GM18505 (cell line): ENCODE results near the gene LCE4A.

Experiments
- ATAC-seq: cut with Tn5 transposase; IDR thresholded peaks from one replicate; pipeline ENCODE4 v1.9.1; 2021; ENCODE audit not compliant: unreplicated experiment
- POLR2A ChIP-seq: IDR thresholded peaks from 4 replicates; pipeline ENCODE4 v1.6.1; 2011; ENCODE audit warnings: borderline replicate concordance; ENCODE audit not compliant: insufficient read depth, insufficient read length; ENCODE audit errors: extremely low read depth

The LCE4A gene

DNA sequence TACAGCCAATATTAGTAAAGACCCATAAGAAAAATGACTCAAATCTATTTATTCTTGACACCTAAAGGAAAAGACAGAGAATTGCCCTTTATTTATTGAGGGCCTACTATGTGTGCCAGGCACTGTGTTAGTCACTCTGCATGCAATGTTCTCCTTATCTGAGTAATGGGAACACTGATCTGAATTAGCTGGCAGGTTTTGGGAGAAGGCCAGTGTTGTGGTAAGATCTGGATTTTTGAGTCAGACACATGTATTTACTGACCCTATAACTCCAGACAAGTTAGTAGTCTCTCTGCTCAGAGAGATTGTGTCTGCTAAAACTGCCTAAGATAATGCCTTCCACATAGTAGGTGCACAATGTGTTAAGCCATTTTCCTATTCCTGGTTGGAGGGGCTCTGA, 17.3 kb downstream of the LCE4A start:
- TF ChIP-seq POLR2A, result no peak
- ATAC-seq, result no peak

- no peak for TF ChIP-seq POLR2A
- ATAC-seq, result no peak
Observed at GRCh38 chr1:152728986-152729385, 21.0 kb downstream of the LCE4A start.

GRCh38 chr1:152735648-152736047, 27.7 kb downstream of the LCE4A start:
- ATAC-seq, result no peak
- no peak for TF ChIP-seq POLR2A

- no peak for TF ChIP-seq POLR2A
- ATAC-seq, result no peak
Observed at GRCh38 chr1:152737997-152738396, 30.0 kb downstream of the LCE4A start.

GRCh38 chr1:152739841-152740240, 31.9 kb downstream of the LCE4A start:
- TF ChIP-seq POLR2A, result no peak
- ATAC-seq, result no peak

DNA sequence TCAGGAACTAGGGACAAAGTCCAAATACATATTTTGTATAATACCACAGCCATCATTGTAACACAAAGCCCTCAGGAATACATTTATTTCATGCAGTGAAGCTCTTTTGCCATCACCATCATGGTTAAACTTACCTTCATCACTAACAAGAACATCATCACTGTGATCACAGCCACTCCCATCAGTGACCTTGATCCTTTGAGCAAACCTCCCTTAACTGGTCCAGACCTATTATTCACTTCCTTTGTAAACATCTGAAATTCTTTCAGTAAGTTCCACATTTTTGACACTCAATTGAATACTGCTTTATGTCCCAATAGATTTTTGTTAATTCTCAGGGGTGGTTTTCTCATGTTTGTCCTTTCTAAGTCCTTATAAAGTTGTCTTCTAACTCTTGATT, 33.7 kb downstream of the LCE4A start:
- no peak for ATAC-seq
- TF ChIP-seq POLR2A, result no peak

DNA sequence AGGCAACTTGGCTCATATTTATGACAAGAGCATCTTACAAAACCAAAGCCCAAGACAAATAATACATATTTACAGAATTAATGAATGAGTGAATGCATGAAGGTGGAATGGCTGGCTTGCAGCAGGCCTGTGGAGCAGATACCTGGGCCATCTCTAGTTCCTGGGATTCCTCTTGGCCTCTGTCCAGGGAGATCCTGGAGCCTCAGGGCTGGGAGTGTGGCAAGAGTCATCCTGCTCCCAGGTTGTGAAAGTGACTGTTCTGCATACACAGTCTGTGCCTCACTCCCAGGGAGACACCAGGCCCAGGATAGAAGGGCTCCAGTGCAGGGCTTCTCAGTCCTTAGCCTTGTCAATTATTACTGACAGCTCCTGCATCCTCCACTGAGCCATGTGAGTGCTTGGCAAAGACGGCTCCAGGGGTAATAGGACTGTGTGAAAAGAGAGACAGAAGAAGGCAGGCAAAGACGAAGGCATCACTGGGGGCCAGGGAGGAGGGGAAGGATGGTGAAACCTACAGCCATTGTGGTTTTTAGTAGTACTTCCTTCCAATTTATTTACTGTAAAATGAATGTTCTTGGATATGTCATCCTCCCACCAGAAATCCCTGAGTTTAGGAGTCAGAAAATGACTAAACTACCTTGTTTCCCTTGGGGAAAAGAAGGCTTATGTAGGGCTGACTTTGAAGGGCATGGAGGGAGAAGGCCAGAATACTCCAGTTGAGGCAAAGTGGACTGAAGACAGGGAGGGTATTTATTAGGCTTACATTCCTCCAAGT, 35.6 kb downstream of the LCE4A start:
- TF ChIP-seq POLR2A, result no peak
- no peak for ATAC-seq

GRCh38 chr1:152745289-152745704, 37.3 kb downstream of the LCE4A start:
- no peak for TF ChIP-seq POLR2A
- no peak for ATAC-seq

DNA sequence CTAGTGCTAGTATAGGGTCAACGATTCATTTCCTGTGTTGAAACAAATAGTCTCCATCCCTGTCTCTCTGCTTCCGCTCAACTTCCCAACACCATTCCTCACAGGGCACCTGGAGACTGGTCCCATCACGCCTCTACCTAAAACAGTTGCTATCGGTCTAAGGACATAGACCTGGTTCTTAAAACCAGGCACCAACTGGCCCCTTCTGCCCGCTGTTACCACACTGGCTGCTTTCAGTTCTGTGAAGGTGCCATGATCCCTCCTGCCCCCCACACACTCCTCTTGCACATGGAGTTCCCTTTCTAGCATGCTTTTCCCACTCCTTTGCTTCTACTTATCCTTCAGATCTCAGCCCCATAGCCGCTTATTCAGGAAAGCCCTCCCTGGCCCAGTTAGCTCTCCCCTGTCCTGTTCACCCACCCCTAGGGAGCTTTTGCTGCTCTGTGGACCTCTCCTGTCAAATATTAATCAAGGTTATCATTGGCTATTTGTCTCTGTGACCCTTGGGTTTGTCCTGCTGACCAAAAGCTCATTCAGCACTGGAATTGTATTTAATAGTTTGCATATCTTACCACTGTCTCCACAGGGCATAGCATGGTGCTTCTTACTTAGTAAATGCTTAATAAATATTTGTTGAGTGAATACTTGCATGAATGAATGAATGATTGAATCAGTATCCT, 37.9 kb downstream of the LCE4A start:
- no peak for TF ChIP-seq POLR2A
- ATAC-seq, result no peak

- TF ChIP-seq POLR2A, result no peak
- ATAC-seq, result no peak
Observed at GRCh38 chr1:152747831-152748230, 39.9 kb downstream of the LCE4A start.

DNA sequence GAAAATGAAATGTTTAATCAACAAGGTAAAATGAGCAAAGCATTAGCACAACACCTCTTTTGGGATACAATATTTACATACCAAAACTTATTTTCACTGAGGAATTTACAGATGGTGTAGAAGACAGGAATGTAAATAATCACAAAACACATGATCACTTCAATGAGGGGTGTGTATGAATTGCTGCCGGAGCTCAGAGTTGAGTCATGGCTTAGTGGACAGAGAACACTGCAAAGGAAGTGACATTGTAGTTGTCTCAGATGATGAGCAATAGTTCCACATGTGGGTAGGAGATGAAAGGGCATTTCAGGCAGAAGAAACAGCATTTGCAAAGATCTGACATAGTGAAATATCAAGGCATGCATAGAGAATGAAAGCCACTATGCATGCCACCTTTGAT, 44.3 kb downstream of the LCE4A start:
- TF ChIP-seq POLR2A, result no peak
- ATAC-seq, result no peak

DNA sequence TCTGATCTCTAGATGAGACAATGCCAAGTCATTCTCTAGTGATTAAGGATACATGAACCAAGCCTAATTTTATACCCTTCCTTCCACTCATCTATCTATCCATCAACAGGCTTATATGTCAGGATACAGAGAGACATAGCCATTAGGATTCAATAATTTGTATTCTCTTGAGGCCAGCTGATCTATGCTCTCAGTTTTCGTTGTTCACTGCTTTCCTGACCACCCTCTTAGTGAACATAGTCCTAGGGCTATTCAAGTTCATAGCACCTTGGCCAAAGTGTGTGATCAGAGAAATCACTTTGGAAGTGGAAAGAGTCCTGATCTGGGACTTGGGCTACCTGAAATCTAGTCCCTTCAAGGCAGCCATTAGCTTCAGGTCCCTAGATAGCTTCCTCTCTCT, 45.6 kb downstream of the LCE4A start:
- no peak for TF ChIP-seq POLR2A
- ATAC-seq, result no peak

DNA sequence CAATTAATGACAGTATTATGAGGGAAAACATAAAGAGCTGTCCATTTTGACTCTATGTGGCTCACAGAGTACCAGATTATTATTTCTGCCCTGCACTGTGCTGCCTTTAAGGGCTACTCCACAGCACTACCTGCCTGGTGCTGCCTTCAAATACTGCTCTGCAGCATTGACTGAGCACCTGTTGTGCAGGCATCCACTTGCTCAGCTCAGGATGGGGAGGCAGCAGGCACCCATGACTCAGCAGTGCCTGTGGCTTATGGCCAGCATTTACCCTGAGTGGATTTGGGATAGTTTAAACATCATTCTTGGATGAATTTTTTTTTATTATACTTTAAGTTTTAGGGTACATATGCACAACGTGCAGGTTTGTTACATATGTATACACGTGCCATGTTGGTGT, 48.9 kb downstream of the LCE4A start:
- ATAC-seq, result no peak

DNA sequence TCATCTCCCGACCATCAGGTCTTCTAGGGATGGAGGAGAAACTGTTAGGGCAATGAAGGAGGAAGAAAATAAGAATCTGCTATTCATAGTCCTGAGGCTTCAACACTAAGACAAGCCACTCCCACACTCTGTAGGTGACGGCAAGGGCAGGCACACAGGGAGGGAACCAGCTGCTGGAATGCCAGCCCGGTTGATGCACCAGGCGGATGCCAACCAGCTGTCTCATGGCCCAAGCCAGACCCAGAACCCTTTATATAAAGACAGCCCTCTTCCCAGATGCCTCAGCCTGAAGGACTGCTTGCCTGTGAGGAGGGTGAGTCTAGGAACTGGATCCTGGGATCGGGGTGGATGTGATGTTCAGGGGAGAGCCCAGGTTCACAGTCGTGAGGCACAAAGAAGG, 49.8 kb downstream of the LCE4A start, which contains the start of gene KPRP:
TSS of gene KPRP (plus strand) at position 279 of the 400 bp plus-strand sequence. CDS start 1,564 bp downstream, outside the sequence.
- no peak for TF ChIP-seq POLR2A

More for the DNA sequence above, 48.9 kb downstream of the LCE4A start:
- no peak for TF ChIP-seq POLR2A

More for the DNA sequence above, 49.8 kb downstream of the LCE4A start, which contains the start of gene KPRP:
- no peak for ATAC-seq
